ENCODE data around the gene DNM2.
"Not testable (repeated sequence)": the region's sequence is repeated elsewhere in the genome, so short reads cannot be mapped to it uniquely, and the experiment has no call there.

The DNM2 gene

DNA sequence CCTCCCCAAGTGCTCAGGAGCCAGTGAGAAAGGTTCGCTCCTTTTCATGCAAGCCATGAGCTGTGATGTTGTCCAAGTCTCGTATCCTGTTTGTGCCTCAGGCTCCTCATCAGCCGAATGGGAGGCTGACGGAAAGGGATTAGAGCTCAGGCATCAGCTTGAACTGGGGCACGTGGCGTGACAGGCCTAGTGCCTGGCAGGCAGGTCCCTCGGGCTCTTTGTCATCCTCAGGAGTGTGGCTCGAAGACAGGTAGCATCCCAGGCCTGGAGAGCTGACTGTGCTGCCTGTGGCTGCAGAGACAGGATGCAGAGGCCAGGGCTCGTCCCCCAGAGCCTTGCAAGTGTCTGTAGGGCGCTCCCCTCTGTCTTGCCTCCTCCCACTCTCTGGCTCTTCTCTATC, 38.5 kb downstream of the DNM2 start:
- no peak for DNase-seq

DNA sequence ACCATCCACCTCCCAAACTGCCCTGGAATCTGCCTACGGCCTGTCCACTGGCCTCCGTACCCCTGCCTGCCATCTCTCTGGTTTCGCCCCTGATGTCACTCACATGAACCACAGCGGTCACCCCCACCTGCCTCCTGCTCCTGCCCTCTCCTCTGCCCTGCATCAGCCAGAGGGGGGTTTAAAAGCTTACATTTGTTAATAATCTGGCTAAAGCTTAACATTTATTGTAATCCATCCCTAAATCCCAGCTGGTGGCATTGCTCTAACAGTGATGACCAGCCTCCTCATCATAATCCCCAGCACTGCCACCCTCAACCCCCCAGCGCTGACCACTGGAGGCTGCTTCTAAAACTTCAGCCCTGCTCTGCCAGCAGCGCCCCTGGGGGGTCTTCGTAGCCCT, 38.9 kb downstream of the DNM2 start:
- no peak for DNase-seq

DNA sequence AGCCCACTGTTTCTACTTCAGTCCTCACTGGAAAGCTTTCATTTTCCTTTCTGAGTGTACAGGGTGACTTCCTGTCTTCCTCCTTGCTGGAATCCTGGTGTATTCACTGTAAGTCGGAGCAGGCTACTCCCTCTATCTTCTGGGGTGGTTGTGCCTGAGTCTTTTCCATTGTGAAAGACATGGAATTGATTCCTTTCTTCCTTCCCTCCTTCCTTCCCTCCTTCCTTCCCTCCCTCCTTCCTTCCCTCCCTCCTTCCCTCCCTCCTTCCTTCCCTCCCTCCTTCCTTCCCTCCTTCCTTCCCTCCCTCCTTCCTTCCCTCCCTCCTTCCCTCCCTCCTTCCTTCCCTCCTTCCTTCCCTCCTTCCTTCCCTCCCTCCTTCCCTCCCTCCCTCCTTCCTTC, 40.2 kb downstream of the DNM2 start:
- not testable (repeated sequence) for DNase-seq

DNA sequence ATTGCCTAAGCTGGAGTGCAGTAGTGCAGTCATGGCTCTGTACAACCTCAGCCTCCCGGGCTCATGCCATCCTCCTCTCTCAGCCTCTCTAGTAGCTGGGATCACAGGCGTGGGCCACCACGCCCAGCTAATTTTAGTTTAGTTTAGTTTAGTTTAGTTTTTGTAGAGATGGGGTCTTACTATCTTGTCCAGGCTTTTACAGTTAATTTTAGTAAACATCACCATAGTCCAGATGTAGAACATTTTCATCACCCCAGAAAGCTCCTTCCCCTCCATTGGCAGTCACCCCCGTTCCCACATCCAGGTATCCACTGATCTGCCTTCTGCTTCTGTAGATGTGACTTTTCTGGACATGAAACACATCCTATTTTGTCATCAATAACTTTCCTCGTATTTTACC, 41.1 kb downstream of the DNM2 start:
- no peak for DNase-seq

DNA sequence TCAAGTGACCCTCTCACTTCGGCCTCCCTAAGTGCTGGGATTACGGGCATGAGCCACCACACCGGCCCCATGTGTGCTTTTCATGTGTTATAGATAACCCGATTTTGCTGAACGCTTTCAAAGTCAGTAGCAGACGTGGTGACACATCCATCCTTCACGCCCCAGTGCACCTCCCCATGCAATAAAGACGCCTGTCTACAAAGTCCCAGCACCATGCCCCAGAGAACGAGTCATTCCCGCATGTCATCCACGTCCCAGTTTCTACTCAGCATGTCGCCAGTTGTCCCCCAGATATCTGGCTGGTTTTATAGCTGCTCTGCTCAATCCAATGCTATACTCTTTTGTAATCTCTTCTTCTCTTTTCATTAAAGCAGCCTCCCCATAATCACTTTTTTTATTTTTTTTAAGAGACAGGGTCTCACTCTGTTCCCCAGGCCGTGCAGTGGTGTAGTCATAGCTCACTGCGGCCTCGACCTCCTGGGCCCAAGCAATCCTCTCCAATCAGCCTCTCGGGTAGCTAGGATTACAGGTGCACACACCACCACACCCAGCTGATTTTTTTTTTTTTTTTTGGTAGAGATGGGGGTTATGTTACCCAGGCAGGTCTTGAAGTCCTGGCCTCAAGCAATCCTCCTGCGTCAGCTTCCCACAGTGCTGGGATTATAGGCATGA, 42.5 kb downstream of the DNM2 start:
- no peak for DNase-seq

DNA sequence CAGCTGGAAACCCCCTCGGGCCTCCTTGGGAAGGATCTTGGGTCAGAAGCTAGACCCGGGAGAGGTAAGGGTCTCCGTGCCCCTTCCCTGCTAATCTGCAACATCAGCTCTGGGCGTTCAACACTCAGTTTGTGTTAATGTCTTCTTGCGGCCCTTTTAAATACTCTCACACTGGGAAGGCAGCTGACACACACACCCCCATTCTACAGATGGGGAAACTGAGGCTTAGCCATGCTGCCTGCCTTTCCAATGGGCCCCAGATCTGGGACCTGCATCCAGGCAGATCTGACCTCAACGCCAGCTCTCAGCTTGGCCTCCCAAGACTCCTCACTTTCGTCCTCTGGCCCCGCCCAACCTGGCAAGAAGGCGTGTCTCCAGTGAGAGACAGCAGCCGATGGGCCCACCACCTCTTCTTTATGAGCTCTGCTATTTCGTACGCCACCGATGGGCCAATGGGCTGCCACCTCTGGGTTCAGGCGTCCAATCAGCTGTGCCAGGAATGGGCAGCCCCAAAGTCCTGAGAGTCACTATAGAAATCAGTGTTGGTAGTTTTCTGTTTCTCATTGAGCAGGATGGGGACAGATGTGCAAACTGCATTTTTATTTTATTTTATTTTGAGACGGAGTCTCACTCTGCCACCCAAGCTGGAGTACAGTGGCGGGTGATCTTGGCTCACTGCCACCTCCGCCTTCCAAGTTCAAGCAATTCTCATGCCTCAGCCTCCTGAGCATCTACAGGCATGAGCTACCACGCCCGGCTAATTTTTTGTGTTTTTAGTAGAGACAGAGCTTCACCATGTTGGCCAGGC, 43.8 kb downstream of the DNM2 start:
- no peak for DNase-seq

DNA sequence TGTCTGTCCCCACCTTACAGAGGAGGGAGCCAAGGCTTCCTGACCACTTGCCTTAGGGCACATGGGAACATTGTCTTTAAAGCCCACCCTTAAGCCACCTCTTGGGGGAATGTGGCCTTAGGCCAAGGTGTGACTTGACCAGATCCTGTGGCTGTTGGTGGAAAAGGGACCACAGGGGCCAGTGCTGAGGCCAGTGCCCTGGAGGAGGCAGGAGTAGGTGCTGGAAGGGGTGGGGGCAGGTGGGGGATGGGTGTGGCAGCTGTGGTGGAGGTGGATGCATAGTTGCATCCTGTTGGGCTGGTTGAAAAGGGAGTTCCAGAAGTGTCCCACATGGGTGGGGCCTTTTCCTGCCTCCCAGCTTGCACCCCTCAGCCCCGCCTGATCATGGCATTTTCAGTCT, 44.8 kb downstream of the DNM2 start:
- no peak for DNase-seq

DNA sequence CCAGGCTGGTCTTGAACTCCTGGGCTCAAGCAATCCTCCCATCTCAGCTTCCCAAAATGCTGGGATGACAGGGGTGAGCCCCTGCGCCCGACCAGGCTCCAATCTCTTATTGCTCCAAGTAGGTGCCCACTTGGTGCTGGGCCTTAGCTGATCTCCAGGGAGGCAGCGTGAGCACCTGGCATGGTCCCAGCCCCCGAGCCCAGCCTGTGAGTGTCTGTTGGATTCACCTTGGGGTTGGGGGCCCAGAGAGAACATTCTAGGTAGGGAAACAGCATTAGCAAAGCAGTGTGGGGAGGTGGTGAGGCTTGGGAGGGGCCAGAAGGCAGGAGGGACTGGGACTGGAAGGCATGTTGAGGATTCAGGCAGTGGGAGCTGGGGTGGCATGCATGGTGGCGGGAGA, 45.5 kb downstream of the DNM2 start:
- DNase-seq = no peak

DNA sequence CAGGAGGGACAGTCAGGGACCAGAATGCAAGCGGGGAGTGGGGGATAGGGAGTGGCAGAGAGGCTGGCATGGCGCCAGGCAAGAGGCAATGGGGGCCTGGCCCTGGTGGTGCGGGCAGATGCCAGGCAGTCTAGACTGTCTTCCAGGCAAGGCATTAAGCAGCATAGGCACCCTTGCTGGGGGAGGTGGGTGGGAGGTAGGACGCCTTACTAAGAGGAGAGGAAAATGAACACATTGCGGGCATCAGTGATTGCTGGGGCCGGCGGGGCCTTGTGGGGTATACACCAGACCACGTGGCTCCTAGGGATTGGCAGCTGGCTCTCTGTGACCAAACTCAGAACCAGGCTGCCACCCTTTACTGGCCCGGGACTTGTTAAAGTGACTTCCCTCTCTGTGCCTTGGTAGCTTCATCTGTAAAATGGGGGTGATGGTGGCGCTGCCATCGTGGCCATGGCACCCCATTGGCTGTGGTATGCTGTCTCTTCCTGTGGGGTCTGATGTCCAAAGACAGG, 46.0 kb downstream of the DNM2 start:
- DNase-seq = no peak

DNA sequence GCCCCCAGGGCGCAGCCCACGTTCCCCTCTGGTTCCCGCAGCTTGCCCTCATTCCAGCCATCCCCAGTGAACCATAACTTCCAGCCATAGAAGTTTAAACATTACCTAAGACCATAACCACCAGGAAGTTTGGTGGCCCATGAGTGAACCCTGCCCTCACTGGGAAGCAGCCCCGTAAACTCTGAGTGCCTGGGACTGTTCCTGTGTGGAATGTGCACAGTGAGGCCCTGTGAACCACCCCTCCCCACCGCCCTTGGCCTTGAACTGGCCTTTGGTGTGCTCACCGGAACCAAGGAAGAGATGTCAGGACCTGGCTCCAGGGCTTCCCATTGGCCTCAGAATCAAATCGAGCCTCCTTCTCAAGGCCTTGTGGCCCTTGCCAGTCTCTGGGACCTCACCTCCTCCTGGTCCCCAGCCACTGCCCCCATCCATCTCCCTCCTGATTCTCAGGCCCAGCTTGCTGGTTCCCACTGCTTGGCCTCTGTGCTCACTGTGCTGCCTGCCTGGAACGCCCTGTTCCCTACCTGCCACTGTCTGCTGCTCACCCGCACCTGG, 46.5 kb downstream of the DNM2 start:
- DNase-seq = no peak

DNA sequence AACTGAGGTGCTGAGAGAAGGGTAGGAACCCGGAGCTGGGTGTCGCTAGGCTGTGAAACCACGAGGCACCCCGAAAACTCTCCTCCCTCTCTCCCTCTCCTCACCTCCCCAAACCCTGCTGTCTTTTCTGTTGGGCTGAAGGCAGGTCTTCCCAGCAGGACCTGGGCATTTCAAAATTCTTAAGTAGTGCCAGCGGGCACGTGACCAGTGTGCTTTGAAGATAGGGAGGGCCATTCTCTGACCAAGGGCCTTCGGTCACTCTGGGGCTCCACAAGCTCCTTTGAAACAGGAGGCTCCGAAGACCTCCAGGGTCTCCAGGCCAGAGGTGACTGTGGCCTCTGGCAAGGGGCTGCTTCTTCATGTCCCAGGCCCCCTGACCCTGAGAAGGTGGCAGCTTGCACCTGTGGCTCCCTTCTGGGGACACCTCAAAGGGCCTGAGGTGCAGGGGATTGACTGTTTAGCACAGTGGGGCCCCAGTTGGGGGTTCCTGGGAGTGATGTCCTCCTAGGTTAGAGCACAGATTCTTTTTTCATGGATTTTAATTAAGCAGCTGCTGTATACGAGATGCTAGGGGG, 48.3 kb downstream of the DNM2 start:
- DNase-seq = no peak

DNA sequence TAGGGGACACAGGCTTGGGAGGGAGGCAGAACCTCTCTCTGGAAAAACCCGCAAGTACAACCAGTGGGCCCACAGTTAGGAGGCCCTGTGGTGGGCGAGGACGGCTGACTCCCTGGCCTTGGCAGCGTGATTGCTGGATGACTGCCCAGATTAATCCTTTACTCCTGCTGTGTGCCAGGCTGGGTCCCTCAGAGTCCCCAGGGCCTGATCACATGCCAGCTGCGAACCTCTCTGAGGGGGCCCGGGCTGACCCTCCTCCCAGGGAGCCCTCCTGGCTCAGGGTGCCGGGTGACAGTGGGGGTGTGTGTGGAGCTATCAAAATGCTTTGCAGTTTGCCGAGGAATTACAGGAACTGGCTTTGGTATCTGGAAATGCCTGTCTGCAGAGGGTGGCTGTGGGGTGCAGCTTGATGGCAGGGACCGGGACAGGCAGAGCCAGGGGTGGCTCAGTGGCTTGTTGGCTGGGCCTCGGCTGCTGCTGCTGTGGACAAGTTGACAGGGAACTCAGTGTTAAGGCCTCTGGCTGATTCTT, 48.9 kb downstream of the DNM2 start:
- no peak for DNase-seq

DNA sequence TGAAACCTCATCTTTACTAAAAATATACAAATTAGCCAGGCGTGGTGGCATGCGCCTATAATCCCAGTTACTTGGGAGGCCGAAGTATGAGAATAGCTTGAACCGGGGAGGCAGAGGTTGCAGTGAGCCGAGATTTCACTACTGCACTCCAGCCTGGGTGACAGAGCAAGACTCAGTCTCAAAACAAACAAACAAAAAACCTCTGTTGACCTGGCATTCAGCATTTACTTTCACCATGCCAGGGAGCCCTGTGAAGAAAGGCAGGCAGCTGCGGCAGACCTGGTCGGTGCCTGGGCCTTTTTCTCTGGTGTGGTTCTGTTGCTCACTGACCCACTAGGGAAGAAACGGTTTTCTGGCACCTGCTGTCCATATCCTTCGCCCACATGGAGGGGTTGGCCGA, 49.8 kb downstream of the DNM2 start:
- DNase-seq = no peak

DNA sequence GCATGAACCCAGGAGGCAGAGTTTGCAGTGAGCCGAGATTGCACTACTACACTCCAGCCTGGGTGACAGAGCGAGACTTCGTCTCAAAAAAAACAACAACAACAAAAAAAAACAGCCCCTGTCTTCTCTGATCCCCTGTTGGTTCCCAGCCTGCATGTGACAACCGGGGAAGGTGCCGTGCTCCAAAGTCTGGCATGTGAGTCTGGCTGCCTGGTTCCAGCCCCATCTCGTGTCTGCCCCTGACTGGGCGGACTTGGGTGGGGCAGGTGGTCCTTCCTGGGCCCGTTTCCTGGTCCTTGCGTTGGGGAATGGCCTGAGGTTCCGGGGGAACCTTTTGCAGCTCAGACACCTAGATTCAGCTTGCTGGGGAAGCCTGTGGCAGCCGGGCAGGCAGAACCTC, 50.5 kb downstream of the DNM2 start:
- DNase-seq = no peak

DNA sequence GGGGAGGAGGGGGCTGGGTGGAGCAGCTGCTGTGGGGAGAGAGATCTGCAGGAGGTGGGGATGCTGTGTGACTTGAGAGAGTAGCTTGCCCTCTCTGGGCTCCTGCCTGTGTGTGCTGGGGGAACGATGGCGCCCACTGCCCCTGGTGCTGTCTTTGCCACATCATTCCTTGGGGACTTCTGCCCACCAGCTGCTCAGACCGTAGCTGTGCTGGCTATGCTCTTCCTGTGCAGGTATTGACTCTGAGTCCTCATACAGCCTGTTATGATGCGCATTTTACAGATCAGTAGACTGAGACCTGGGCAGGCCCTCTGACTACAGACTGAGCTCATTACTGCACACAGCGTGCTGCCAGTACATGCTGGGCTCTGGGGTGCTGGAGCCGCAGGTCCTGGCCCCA, 51.1 kb downstream of the DNM2 start:
- no peak for DNase-seq

DNA sequence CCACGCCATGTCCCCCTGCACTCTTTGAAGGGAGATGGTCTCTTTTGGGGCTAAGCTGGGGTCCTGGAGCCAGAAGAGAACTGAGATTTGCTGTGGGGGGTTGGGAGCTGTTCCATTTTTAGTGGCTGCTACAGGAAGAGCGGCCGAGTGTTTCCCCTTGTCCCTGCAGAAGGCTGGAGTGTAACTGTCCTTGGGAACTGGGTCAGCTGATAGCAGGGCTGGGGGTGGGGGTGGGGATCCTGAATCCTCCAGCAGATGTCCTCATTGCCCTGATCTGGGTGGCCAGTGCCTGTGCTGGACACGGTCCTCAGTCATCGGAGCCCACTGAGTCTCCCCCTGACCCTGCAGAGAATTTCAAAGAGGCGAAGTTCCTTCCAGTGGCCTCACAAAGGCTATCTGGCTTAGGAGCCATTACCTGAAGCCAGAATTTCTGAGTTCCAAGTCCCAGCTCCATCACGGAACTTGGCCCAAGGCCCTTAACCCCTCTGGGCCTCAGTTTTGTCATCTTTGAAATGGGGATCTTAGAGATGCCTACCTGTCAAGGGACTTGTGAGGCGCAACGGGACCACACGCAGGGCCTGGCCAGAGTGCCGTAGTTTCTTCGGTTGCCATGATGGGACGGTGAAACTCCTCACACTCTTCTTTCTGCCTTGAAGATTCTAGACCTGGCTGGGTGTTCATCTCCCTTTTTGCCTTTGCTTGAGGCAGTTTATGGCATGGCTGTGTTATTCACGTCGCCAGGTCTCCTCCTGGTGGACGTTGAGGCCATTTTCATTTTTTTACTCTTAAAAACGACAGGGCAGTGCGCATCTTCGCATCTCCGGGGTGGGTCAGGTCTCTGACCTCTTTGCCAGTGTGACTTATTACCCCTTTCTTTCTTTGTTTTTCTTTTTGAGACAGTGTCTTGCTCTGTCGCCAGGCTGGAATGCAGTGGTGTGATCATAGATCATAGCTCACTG, 51.9 kb downstream of the DNM2 start:
- peak; percentile 58 for DNase-seq

DNA sequence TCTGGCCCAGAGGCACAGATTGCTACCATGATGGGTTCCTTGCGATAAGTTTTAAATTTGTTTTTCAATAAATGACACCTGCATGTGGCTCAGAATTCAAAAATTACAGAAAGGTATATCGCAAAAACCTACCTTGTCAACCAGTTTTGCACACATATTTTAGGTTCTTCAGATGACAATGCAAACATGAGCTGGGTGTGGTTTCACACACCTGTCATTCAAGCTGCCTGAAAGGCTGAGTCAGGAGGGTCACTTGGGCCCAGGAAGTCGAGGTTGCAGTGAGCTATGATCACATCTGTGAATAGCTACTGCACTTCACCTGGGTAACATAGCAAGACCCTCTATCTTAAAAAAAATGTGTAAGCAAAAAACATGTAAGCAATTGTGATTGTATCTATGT, 56.1 kb downstream of the DNM2 start:
- DNase-seq = no peak

DNA sequence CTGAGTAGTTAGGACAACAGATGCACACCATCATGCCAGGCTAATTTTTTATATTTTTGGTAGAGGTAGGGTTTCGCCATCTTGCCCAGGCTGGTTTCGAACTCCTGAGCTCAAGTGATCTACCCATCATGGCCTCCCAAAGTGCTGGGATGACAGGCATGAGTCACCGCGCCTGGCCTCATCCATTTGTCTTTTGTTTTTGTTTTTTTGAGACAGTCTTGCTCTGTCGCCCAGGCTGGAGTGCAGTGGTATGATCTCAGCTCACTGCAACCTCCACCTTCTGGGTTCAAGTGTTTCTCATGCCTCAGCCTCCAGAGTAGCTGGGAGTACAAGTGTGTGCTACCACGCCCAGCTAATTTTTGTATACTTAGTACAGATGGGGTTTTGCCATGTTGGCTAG, 57.0 kb downstream of the DNM2 start:
- DNase-seq = no peak

DNA sequence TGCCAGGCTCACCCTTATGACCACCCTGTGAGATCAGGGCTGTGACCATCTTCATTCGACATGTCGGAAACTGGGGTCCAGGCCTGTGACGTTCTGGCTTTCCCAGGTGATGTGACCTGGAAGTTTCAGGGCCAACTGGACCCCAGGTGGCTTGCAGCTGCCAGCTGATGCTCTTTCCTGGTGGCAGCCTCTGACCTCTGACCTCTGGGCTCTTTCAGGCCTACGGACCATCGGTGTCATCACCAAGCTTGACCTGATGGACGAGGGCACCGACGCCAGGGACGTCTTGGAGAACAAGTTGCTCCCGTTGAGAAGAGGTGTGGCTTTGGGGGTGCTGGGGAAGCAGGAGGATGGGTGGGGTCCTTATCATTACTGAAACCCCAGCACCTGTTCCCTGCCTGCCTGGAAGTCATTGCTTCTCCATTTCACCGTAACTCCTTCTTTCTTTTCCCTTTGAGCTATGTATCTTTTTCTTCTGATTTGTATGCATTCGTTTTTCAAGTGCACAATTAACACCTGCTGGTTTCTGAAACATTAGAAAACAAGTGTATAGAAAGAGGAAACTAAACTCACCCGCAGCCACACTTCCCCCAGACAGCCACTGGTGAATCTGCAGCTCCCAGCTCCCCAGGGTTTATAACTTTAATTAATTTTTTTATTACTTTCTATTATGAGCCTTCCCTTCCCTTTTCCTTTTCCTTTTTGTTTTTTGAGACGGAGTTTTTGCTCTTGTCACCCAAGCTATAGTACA, 59.2 kb downstream of the DNM2 start:
- DNase-seq = no peak

DNA sequence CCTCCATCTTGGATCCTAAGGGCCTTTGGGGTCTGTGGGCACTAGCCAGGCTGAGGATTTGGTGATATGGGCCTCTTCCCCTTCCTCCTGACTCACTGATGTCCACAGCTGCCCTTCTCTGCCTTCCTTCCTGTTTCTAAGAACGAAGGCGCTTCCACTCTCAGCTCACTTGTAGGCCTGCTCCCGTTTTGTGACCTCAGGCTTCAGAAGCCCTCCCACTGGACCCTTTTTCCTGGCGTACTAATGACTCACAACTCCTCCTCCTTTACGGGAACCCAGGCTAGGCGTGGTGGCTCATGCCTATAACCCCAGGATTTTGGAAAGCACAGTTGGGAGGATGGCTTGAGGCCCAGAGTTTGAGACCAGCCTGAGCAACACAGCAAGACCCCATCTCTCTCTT, 62.5 kb downstream of the DNM2 start:
- no peak for DNase-seq

DNA sequence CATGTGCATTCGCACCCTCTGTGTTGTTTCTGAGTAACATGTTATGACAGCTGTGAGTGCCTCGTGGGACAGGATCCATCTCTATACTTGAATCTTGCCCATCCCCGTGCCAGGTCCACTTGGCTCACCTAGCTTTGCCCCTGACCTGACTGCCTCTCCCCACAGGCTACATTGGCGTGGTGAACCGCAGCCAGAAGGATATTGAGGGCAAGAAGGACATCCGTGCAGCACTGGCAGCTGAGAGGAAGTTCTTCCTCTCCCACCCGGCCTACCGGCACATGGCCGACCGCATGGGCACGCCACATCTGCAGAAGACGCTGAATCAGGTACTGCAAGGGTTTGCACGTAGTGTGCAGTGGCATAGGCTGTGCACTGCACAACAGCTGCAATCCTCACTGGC, 64.9 kb downstream of the DNM2 start:
- no peak for DNase-seq

DNA sequence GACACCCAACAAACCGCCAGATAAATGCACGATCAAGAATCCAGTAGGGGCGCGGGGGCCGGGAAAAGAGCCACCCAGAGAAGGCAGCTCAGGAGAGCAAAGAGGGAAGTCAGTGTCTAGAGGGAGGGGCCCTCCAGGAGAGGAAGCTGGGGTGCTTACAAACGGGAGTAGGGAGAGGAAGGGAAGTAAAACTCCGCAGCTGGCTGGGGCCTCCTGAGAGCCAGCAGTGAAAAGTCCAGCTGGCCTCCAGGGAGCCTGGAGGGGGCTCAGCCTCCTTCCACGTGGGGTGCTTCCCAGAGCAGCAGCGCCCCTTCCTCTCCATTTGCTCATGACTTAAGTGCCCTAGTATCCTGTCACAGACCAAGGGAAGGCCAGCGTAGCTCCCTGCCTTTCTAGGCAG, 66.4 kb downstream of the DNM2 start:
- no peak for DNase-seq
